K562 (cell line): Measurements from ENCODE around the gene IL36RN. TPM values are rescaled to one million over a fixed set of nuclear protein-coding genes. Genes with fewer than 3 reads are reported as not detected.

ENCODE experiments used
- BRD4 ChIP-seq: fragments of 200-600 bp; sonication (generic); IDR thresholded peaks from 2 replicates; pipeline ENCODE4 v1.6.1; 2017; ENCODE audit warnings: inconsistent platforms
- DMBX1 ChIP-seq: fragments of 250-450 bp; sonication (Bioruptor Pico); IDR thresholded peaks from 2 replicates; pipeline ENCODE4 v1.8.0; 2022; ENCODE audit warnings: inconsistent platforms, mild to moderate bottlenecking, moderate library complexity, borderline replicate concordance
- E2F3 ChIP-seq: fragments of 250-450 bp; sonication (Bioruptor Pico); IDR thresholded peaks from 2 replicates; pipeline ENCODE4 v1.4.0; 2020; ENCODE audit warnings: mild to moderate bottlenecking
- GATAD2B ChIP-seq: fragments of 450-650 bp; IDR thresholded peaks from 2 replicates; pipeline ENCODE4 v1.6.1; 2017; ENCODE audit warnings: mild to moderate bottlenecking, borderline replicate concordance
- GTF2E2 ChIP-seq: fragments of 200-800 bp; sonication (Bioruptor generic); IDR thresholded peaks from 2 replicates; pipeline ENCODE4 v1.6.1; 2016; ENCODE audit warnings: missing genetic modification characterization, missing compliant biosample characterization
- MAZ ChIP-seq, 2 experiments: fragments of 450-650 bp in 1 of 2; sonication (generic) in 1 of 2; formaldehyde crosslinking; IDR thresholded peaks in 1 of 2; conservative IDR thresholded peaks in 1 of 2; 2 replicates each; pipeline versions ENCODE4 v1.4.0 to v1.5.0; 2020; ENCODE audit warnings: mild to moderate bottlenecking in 1 of 2, missing genetic modification reagents in 1 of 2
- NFRKB ChIP-seq: fragments of 450-650 bp; IDR thresholded peaks from 2 replicates; pipeline ENCODE4 v1.6.1; 2016; ENCODE audit warnings: low read depth
- PCBP1 ChIP-seq: fragments of 200-400 bp; formaldehyde crosslinking; IDR thresholded peaks from 2 replicates; pipeline ENCODE4 v1.6.1; 2018; ENCODE audit warnings: mild to moderate bottlenecking, low read depth, low read length; ENCODE audit not compliant: poor library complexity, severe bottlenecking
- RBM25 ChIP-seq: fragments of 200-400 bp; formaldehyde crosslinking; IDR thresholded peaks from 2 replicates; pipeline ENCODE4 v1.6.1; 2018; ENCODE audit warnings: low read length, low read depth, moderate library complexity; ENCODE audit not compliant: severe bottlenecking
- ZBTB5 ChIP-seq: fragments of 450-650 bp; IDR thresholded peaks from 2 replicates; pipeline ENCODE4 v1.6.1; 2017; ENCODE audit warnings: antibody characterized with exemption
- ZNF347 ChIP-seq: fragments of 450-650 bp; formaldehyde crosslinking; IDR thresholded peaks from 2 replicates; pipeline ENCODE4 v1.4.0; 2020; ENCODE audit warnings: low read depth, mild to moderate bottlenecking, moderate library complexity
- ZNF384 ChIP-seq: IDR thresholded peaks from 2 replicates; pipeline ENCODE4 v1.6.1; 2012; ENCODE audit warnings: low read depth, low read length, improper control_type of control experiment
- polyA plus RNA-seq, 8 experiments: library from polyadenylated mRNA; depleted of rRNA in 4 of 8; stranded (reverse) in 5 of 8; unstranded in 3 of 8; fragments of >200 nt; fragmentation: Nextera tagmentation in 2 of 8; fragmentation: Illumina TruSeq in 1 of 8; extraction: Ambion mirVana in 2 of 8; extraction: Trizol in 1 of 8; gene quantifications; 2 replicates each; pipeline versions ENCODE4 v1.2.1 to v1.2.3, GENCODE V29; 2011 to 2014; ENCODE audit warnings: inconsistent platforms in 1 of 8, missing spikeins in 1 of 8
- total RNA-seq, 7 experiments: library from RNA; depleted of rRNA in 6 of 7; stranded (reverse); fragments of >200 nt in 6 of 7; fragmentation: Illumina TruSeq in 2 of 7; extraction: Trizol in 2 of 7; gene quantifications; 2 replicates each; pipeline versions ENCODE4 v1.2.1 to v1.2.3, GENCODE V29; 2011 to 2021; ENCODE audit warnings: low replicate concordance in 1 of 7
- TF ChIP-seq, protein P1 (sequence below): sonication (generic); formaldehyde crosslinking; IDR thresholded peaks from 2 replicates; pipeline ENCODE4 v1.8.1; 2023; ENCODE audit warnings: missing genetic modification reagents, mild to moderate bottlenecking, borderline replicate concordance
- TF ChIP-seq, protein P2 (sequence below): fragments of 450-650 bp; IDR thresholded peaks from 2 replicates; pipeline ENCODE4 v1.6.1; 2014; ENCODE audit warnings: low read depth, mild to moderate bottlenecking, moderate library complexity, borderline replicate concordance
- TF ChIP-seq, protein P3 (sequence below): fragments of 450-650 bp; IDR thresholded peaks from 2 replicates; pipeline ENCODE4 v1.6.1; 2016; ENCODE audit warnings: borderline replicate concordance

IL36RN gene
- total and polyA plus RNA-seq, 9 of the 15 experiments (the other 6 are each of a cell fraction or from before 2014, with no cell fraction given): not detected

- no peak for TF ChIP-seq E2F3 (CRISPR knock-in tag)
- TF ChIP-seq NFRKB: no peak
- TF ChIP-seq ZNF347 (CRISPR knock-in tag): 0 out of 2 replicates have a peak, but pooled peaks have one; percentile 15
- no peak for TF ChIP-seq ZBTB5
- TF ChIP-seq RBM25: peak; percentile 75
- TF ChIP-seq, protein P1, sequence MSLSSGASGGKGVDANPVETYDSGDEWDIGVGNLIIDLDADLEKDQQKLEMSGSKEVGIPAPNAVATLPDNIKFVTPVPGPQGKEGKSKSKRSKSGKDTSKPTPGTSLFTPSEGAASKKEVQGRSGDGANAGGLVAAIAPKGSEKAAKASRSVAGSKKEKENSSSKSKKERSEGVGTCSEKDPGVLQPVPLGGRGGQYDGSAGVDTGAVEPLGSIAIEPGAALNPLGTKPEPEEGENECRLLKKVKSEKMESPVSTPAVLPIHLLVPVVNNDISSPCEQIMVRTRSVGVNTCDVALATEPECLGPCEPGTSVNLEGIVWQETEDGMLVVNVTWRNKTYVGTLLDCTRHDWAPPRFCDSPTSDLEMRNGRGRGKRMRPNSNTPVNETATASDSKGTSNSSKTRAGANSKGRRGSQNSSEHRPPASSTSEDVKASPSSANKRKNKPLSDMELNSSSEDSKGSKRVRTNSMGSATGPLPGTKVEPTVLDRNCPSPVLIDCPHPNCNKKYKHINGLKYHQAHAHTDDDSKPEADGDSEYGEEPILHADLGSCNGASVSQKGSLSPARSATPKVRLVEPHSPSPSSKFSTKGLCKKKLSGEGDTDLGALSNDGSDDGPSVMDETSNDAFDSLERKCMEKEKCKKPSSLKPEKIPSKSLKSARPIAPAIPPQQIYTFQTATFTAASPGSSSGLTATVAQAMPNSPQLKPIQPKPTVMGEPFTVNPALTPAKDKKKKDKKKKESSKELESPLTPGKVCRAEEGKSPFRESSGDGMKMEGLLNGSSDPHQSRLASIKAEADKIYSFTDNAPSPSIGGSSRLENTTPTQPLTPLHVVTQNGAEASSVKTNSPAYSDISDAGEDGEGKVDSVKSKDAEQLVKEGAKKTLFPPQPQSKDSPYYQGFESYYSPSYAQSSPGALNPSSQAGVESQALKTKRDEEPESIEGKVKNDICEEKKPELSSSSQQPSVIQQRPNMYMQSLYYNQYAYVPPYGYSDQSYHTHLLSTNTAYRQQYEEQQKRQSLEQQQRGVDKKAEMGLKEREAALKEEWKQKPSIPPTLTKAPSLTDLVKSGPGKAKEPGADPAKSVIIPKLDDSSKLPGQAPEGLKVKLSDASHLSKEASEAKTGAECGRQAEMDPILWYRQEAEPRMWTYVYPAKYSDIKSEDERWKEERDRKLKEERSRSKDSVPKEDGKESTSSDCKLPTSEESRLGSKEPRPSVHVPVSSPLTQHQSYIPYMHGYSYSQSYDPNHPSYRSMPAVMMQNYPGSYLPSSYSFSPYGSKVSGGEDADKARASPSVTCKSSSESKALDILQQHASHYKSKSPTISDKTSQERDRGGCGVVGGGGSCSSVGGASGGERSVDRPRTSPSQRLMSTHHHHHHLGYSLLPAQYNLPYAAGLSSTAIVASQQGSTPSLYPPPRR (CRISPR knock-in tag): no peak
- TF ChIP-seq GTF2E2: no peak
- TF ChIP-seq ZNF384: no peak
- TF ChIP-seq MAZ (CRISPR knock-in tag; conservative IDR thresholded peaks at IDR 0.05 in 1 of 2, IDR thresholded peaks at IDR 0.05 in 1 of 2): peak; percentile 51 to 56; a peak in 1 of 4 replicates
- TF ChIP-seq, protein P2, sequence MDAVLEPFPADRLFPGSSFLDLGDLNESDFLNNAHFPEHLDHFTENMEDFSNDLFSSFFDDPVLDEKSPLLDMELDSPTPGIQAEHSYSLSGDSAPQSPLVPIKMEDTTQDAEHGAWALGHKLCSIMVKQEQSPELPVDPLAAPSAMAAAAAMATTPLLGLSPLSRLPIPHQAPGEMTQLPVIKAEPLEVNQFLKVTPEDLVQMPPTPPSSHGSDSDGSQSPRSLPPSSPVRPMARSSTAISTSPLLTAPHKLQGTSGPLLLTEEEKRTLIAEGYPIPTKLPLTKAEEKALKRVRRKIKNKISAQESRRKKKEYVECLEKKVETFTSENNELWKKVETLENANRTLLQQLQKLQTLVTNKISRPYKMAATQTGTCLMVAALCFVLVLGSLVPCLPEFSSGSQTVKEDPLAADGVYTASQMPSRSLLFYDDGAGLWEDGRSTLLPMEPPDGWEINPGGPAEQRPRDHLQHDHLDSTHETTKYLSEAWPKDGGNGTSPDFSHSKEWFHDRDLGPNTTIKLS: no peak
- TF ChIP-seq DMBX1 (CRISPR knock-in tag): peak; percentile 89
- TF ChIP-seq GATAD2B: no peak
- TF ChIP-seq, protein P3, sequence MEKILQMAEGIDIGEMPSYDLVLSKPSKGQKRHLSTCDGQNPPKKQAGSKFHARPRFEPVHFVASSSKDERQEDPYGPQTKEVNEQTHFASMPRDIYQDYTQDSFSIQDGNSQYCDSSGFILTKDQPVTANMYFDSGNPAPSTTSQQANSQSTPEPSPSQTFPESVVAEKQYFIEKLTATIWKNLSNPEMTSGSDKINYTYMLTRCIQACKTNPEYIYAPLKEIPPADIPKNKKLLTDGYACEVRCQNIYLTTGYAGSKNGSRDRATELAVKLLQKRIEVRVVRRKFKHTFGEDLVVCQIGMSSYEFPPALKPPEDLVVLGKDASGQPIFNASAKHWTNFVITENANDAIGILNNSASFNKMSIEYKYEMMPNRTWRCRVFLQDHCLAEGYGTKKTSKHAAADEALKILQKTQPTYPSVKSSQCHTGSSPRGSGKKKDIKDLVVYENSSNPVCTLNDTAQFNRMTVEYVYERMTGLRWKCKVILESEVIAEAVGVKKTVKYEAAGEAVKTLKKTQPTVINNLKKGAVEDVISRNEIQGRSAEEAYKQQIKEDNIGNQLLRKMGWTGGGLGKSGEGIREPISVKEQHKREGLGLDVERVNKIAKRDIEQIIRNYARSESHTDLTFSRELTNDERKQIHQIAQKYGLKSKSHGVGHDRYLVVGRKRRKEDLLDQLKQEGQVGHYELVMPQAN: no peak
- no peak for TF ChIP-seq BRD4
- no peak for TF ChIP-seq PCBP1
Observed at GRCh38 chr2:113050921-113051895, 7.8 kb upstream of the IL36RN start (continued).
